Effector memory CD4-positive, alpha-beta T cell (primary cell): ENCODE measurements around the gene ATP5ME.

ENCODE experiments used
- DNase-seq, 3 donors: peaks; one replicate each; pipeline ENCODE4 v3.0.0-alpha.2; 2020
- H3K27ac ChIP-seq: 2 replicates; pipeline ENCODE4 v1.7.0; 2013; ENCODE audit warnings: mild to moderate bottlenecking, low read length, moderate library complexity; ENCODE audit not compliant: insufficient read depth, poor library complexity, severe bottlenecking
- H3K27me3 ChIP-seq: replicated peaks from 2 replicates; pipeline ENCODE4 v1.7.0; 2013; ENCODE audit warnings: mild to moderate bottlenecking, low read length; ENCODE audit not compliant: insufficient read depth, control insufficient read depth, poor library complexity, severe bottlenecking
- H3K36me3 ChIP-seq: 2 replicates; pipeline ENCODE4 v1.7.0; 2013; ENCODE audit warnings: mild to moderate bottlenecking, low read length, moderate library complexity; ENCODE audit not compliant: control insufficient read depth, insufficient read depth
- H3K4me1 ChIP-seq: 2 replicates; pipeline ENCODE4 v1.7.0; 2013; ENCODE audit warnings: low read length, mild to moderate bottlenecking; ENCODE audit not compliant: control insufficient read depth, insufficient read depth, poor library complexity, severe bottlenecking
- H3K4me3 ChIP-seq: 2 replicates; pipeline ENCODE4 v1.7.0; 2013; ENCODE audit warnings: low read length, low read depth, mild to moderate bottlenecking; ENCODE audit not compliant: insufficient read depth, poor library complexity, severe bottlenecking
- H3K9me3 ChIP-seq: 2 replicates; pipeline ENCODE4 v1.7.0; 2013; ENCODE audit warnings: mild to moderate bottlenecking, low read length, moderate library complexity; ENCODE audit not compliant: control insufficient read depth

The ATP5ME gene

DNA sequence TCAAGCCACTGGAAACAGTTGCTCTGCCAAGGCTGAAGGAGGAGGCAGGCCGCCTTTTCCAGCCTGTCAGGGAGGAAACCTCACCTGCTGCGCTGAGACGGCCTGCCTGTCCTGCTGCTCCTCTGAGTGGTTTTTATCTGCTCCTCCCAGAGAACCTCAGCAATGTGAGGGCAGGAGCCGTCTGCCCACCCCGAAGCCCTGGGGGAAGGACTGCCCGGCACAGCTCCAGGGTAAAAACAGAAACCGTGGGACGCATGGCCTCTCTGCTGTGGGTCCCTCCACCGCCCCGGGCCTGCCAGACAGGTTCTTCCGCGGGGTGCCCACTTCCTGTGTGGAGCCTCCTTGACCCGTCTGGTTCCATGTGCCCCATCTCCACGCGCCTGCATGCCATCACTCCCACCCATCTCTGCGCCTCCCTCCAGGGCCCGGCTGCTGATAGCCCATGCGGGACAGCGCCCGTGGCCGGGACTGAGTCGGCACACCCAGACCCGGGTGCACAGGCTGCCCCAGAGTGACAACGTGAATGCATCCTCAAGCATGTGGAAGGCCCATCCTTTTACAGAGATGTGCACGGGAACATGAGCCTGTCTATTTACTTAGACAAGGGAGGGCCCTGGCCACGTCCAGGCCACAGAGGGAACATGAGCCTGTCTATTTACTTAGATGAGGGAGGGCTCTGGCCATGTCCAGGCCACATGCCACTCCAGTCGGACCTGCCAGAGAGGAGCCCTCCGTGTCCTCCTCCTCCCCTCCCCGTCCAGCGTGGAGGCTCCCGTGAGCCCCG, 18.9 kb upstream of the ATP5ME start:
- Histone ChIP-seq H3K4me1 (no peaks in the 10 kb centered on the region), H3K27me3 (no peaks in the 10 kb centered on the region), H3K27ac (no peak overlapping the region), H3K36me3 (no peaks in the 10 kb centered on the region), H3K9me3 (no peaks in the 10 kb centered on the region), H3K4me3 (no peak overlapping the region)
- DNase-seq = no peak

DNA sequence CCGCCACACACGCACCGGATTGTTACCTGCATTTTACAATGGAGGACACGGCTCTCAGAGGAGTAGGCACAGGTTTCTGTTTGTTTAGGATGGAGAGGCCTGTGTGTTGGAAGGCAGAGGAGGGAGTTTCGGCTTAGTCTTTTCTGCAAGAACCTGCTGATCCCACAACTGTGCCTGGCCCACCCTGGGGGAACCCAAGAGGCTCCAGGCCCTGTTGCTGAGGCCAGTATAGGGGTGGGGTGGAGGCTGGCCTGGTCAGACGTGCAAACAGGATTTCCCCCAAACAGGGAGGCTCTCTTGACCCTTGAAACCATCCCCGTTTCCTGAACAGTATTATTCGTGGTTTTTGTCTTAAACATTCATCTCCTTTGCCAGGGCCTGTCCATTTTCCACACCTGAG, 15.6 kb upstream of the ATP5ME start:
- Histone ChIP-seq H3K4me3 (no peak overlapping the region), H3K27ac (no peak overlapping the region)
- DNase-seq = no peak

DNA sequence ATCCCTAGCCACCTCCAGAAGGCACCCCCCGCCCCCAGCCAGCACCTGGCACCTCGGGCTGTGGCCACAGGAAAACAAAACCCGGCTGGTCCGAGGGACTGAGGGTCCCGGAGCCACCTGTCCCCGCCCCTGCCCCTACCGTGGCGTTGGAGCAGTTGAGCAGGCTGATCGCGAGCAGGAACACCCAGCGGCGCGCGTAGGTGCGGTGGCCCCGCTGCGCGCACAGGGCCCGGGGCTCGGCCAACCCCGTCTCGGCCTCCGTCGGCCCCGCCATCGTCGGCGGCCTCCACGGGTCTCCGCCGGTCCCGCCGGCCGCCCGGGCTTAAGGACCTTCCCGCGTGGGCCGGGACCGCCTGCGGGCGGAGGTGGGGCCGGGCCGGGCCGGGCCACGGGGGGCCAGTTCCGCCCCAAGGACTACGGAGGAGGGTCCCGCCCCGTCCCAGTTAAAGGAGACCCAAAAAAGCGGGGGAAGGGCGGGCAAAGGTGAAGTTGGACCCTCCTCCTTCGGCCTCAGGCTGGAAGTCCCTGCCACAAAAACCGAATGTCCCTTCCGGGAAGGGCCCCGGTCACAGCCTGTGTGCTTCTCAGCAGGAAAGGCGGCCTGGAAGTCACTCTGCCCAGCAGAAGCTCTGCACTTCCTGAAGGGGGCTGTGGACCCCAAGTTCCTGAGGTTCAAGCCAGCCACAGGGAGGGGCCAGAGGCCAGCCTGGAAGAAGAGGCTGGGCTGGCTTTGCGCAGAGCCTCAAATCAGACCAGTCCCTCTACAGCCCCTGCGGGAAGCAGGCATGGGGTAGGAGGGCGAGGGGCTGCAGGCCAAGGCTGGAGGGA, 15.0 kb upstream of the ATP5ME start, which contains the start of gene SLC49A3:
SLC49A3 (minus strand) TSS at position 298 of the 828 bp plus-strand sequence; CDS start at position 274, 24 bp downstream.
- Histone ChIP-seq H3K27ac (no peak within 1 kb of the TSS), H3K27me3 (no peaks in the 10 kb centered on the region), H3K4me3 (peak within 1 kb of the TSS; percentile 32), H3K9me3 (no peaks in the 10 kb centered on the region), H3K36me3 (no peaks in the 10 kb centered on the region), H3K4me1 (no peaks in the 10 kb centered on the region)
- DNase-seq = no peak

More for the DNA sequence above, 15.6 kb upstream of the ATP5ME start:
- H3K4me1 ChIP-seq = no peaks in the 10 kb centered on the region
- no peaks in the 10 kb centered on the region for H3K9me3 ChIP-seq
- H3K36me3 ChIP-seq = no peaks in the 10 kb centered on the region
- H3K27me3 ChIP-seq = no peaks in the 10 kb centered on the region

DNA sequence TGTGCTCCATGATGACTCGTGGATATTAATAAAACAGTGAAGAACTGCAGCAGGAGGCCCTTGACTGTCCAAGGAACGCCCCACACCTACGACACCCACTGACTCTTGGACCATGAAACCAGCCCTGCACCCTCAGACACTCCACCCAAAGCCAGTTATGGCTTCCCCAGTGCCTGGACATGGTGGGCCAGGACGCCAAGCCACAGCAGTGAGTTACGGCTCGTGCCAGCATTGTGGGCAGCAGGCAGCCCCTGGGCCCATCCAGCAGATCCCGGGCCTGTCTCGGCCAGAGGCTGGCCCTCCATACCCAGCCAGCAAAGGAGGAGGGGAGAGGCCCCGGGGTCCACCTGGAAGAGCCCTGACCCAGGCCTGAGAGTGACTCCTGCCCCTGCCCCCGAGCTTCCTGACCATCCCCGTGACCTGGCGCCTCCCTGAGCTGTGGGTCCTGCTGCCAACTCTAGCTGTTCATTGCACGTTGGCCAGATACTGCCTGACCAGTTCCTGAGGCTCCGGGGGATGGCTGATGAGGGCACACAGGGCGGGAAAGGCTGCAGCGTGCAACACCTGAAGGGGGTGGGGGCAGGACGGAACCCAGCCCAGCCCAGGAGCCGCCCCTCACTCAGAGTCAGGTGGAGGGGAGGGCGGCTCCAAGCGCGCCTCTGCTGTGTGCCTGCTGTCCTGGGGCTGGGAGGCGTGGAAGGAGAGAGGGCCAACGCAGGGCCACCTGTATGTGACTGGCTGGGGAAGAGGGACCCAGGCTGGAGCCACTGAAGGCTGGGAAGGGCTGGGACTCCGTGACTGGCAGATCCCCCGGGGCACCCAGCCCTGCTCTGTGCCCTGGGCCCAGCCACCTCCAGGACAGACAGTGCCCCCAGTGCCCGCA, 14.1 kb upstream of the ATP5ME start:
- no peaks in the 10 kb centered on the region for H3K4me1 ChIP-seq
- H3K9me3 ChIP-seq = no peaks in the 10 kb centered on the region
- no peak for DNase-seq
- H3K27ac ChIP-seq = no peak overlapping the region
- no peaks in the 10 kb centered on the region for H3K27me3 ChIP-seq
- H3K36me3 ChIP-seq = no peaks in the 10 kb centered on the region
- H3K4me3 ChIP-seq = peak overlapping the region; percentile 32

DNA sequence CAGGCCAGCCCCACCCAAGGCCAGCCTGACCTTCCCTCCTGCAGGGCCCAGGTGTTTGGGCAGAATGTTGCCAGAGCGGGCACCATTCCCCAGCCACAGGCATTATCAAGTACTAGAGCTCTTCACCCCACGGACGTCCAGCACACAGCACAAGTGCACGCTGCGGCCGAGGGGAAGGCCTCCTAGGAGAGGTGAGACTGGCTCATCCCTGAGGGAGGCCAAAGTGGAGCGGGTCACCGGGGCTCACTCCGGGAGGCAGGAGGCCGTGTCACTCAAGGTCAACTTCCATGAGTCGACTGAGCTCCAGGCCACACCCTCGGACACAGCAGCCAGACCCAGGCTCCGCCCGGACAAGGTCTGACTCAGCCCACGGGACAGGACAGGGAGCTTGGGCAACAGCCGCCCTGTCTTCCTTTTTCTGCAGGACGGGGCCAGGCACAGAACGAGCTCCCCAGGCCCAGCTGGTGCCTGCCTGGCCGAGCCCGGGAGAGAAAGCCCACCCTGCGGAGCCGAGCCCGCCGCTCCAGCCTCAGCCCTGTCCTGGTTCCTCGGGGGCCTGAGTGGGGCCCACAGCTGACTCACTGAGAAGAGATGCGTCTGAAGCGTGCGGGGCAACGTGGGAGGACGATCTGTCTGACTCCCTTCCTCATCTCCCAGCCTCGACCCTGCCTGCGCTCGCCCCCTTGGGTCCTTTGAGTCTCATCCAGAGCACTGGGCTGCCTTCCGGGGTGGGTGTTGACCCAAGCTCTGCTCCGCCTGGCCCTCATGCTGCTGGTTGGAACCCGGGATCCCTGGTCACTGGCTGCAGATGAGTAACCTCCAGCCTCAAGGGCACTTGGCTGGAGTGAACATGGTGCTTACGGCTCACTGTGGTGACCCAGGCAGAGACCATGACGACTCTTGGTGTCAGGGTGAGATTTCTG, 13.2 kb upstream of the ATP5ME start:
- no peak overlapping the region for H3K27ac ChIP-seq

DNA sequence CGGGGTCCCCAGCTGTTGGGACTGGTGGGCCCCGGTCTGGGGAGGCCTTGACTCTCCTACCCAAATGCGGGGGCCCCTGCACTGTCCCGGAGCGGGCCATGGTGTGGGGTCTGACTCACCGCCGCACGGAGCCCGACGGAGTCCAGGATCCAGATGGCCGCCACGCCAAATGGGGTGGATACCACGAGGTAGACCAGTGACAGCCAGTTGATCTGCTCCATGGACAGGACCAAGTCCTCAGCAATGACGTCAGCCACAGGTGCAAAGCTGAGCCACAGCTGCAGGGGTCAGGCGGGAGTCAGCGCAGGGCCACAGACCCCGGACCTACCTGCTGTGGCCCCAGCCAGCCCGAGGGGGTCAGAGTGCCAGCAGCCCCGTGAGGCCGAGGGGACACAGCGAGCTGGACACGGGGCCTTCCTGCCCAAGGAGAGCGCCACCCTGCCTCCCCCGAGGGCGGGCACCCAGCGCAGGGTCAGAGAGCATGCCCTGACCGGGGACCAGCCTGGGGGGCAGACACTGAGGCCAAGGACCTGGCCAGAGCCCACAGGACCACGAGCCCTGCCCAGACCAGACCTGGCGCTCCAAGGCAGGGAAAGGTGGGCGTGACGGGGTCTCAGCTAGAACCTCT, 12.5 kb upstream of the ATP5ME start:
- Histone ChIP-seq H3K36me3 (no peaks in the 10 kb centered on the region), H3K27me3 (no peaks in the 10 kb centered on the region), H3K4me1 (no peaks in the 10 kb centered on the region), H3K4me3 (no peak overlapping the region), H3K27ac (no peak overlapping the region), H3K9me3 (no peaks in the 10 kb centered on the region)
- DNase-seq = no peak

More for the DNA sequence above, 13.2 kb upstream of the ATP5ME start:
- Histone ChIP-seq H3K36me3 (no peaks in the 10 kb centered on the region), H3K4me1 (no peaks in the 10 kb centered on the region), H3K27me3 (no peaks in the 10 kb centered on the region), H3K4me3 (no peak overlapping the region), H3K9me3 (no peaks in the 10 kb centered on the region)
- DNase-seq = no peak

DNA sequence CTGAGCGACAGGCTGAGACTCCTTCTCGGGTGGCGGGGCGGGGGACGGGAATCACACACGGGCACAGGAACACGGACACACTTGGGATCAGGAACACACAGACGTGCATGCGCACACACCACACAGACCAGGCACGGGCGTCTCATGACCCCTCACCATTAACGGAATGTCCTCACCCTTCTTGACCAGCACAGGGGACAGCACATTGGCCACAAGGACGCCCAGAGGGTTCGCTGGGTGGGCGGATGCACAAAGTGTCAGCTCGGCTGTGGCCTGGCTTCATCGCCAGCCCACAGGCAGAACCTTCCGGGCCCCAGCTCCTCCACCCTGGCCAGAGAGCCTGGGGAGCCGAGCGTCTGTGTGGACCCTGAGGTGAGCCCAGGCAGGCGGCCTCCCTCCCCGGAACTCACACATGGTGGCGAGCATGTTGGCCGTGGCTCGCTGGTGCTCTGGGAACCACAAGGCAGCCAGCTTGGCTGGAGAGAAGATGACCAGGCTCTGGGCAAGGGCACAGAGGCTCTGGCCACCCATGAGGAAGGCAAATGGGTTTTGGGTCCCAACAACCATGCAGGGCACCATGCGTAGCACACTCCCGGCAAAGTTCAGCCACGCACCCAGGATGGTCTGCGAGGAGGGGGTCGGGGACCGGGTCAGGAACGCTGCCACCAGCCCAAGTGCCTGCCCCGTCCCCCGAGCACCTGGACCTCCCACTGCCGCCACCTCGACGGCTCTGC, 11.8 kb upstream of the ATP5ME start:
- no peaks in the 10 kb centered on the region for H3K36me3 ChIP-seq
- H3K27ac ChIP-seq = no peak overlapping the region
- DNase-seq = no peak
- H3K4me3 ChIP-seq = no peak overlapping the region
- no peaks in the 10 kb centered on the region for H3K27me3 ChIP-seq
- H3K4me1 ChIP-seq = peaks cover 4% of the 10 kb centered on the region
- no peaks in the 10 kb centered on the region for H3K9me3 ChIP-seq

DNA sequence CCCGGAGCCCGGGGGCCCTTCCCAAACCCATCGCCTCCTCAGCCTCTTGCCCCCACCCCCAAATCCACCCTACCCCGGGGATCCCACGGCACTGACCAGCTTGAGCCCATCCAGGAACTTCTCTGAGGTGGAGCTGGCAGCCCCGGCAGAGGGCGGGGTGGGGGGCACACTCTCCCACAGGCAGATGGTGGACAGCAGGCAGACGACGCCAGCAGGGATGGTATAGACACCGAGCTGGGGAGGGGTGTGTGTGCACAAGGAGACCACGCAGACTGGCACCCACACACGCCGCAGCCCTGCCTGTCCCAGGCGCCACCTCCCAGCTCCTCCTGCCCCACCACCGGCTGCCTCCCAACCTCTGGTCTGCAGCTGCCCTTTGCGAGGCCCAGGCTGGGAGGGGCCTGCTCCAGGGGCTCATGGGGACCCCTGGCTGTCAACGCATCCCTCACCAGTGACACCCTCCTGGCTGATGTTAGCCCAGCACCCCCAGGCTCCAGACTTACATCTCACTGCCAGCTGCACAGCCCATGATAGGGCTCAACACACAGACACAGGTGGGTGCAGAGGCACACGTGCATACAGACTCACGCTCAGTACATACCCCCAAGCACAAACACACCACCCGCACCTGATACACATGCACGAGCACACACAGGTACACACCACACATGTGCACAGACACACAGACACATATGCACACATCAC, 10.7 kb upstream of the ATP5ME start:
- H3K9me3 ChIP-seq = no peaks in the 10 kb centered on the region
- no peak for DNase-seq
- H3K27me3 ChIP-seq = no peaks in the 10 kb centered on the region
- no peak overlapping the region for H3K4me3 ChIP-seq
- no peaks in the 10 kb centered on the region for H3K36me3 ChIP-seq
- H3K27ac ChIP-seq = no peak overlapping the region
- H3K4me1 ChIP-seq = peaks cover 8% of the 10 kb centered on the region
